Globus pallidus (tissue), 1 donor: ENCODE data around the gene U2AF2.

Source experiments
- DNase-seq: peaks from one replicate; pipeline ENCODE4 v3.0.0-alpha.2; 2015; ENCODE audit warnings: low spot score

U2AF2 gene

DNA sequence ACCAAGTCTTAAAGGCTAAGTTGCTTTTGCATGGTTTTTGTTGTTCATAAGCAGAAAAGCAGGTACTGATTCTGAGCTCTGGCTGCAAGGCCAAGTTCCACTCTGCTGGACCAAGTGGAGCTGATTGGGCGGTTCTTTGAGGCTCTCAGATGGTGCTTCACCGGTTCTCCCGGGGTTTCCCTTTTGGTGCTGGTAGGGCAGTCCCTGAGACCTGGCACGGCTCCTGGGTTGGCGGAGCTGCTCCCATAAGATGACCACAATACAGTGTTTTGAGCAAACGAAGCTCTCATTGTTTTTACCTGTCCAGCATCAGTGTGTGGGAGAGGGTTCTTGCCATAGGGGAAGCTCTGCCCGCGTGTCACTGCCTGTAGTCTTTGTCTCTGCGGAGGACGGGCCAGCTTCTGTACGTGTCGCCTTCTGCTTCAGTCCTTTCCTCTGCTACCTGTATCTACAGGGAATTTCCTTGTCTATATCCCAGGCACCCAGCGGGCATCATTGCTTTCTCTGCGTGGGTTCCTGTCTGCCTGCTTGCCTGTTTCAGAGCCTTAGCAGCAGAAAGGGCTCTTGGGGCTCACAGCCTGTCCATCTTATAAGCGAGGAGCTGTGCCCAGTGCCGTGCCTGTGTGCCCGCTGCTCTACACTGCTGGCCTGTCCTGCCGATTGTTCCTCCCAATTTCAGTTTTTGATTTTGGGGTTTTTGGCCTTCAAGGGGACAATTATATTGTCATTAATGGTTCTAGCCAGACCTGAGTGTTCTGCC is 2.3 kb downstream of the U2AF2 start:
- DNase-seq, result no peak

DNA sequence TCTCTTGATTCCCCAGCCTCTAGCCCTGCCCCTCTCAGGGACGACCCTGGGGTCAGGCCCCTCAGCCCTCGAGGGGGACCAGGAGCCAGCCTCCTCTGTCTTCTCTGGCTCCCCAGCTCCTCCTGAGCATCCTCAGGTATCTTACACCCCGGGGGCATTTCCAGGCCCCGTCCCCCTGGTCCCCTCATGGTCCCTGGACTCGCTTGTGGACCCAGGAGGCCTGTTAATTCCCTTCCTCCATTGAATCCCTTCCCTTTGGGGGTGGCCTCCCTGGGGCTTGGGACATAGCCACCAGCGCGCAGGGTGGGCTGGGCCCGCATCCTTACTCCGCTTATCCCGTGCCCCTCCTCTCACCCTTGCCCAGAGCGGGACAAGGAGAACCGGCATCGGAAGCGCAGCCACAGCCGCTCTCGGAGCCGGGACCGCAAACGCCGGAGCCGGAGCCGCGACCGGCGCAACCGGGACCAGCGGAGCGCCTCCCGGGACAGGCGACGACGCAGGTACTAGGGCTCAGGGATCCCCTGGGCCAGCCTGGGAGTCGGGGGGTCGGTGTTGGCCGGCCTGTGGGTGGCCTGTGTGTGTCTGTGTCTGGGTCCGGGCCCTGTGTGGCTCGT is 4.1 kb downstream of the U2AF2 start:
- DNase-seq, result no peak

DNA sequence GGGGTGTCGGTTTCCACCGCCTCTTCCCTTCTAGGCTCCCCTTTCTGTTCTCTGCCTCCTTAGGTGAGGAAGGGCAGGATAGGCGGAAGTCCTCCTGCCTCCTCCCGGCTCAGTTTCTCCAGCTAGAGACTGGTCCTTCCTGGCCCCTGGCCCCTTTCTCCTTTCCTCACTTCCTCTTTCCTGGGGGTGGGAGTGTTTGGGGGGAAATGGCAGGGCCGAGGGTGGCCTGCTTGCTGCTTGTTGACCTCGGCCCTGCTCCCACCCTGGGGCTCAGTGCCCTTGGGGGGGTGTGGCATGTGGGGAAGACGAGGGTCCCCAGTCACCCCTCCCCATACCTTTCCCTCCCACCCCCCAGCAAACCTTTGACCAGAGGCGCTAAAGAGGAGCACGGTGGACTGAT is 5.0 kb downstream of the U2AF2 start:
- DNase-seq, result no peak

DNA sequence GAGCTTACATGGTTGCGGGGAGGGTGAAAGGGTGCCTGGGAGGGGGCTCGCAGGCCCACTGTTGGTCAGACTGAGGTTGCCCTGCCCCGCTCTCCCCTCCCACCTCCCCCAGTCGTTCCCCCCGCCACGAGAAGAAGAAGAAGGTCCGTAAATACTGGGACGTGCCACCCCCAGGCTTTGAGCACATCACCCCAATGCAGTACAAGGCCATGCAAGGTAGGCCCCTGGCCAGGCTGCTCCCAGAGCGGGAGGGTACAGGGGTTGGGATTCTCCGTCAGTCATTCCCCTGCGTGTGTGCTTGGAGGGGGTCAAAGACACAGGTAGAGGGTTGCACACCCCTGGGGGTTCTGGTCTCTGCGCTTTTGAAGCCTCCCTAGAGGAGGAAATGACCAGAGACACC is 5.6 kb downstream of the U2AF2 start:
- DNase-seq, result no peak

DNA sequence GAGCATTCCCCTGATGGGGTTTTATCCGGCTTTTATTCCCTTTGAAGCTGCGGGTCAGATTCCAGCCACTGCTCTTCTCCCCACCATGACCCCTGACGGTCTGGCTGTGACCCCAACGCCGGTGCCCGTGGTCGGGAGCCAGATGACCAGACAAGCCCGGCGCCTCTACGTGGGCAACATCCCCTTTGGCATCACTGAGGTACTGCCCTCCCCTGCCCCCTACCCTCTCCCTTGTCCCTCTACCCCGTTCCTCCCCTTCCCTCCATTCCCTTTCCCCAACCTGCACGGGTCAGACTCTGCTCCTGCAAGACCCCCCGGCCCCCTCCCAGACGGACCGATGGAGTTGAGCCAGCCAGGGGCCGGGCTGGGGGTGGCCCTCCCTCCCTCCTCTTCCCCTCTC is 6.2 kb downstream of the U2AF2 start:
- no peak for DNase-seq

DNA sequence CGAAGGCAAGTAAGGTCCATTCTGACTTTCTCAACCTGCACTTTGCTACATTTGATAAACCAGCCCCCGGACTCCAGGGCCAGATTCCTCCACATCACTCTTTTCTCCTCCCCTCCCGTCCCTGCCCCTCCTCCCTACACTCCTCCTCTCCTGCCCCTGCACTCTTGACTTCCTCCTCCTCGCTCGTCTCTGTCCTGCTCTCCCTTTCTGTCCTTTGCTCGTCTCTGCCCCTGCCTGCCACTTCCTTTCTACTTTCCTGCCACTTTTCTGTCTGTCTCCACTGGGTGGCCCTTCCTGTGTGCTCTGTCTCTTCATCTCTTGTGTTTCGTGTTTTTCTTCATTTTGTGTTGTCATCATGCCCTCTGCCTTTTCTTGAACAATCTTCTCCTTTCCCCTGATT is 7.0 kb downstream of the U2AF2 start:
- no peak for DNase-seq

DNA sequence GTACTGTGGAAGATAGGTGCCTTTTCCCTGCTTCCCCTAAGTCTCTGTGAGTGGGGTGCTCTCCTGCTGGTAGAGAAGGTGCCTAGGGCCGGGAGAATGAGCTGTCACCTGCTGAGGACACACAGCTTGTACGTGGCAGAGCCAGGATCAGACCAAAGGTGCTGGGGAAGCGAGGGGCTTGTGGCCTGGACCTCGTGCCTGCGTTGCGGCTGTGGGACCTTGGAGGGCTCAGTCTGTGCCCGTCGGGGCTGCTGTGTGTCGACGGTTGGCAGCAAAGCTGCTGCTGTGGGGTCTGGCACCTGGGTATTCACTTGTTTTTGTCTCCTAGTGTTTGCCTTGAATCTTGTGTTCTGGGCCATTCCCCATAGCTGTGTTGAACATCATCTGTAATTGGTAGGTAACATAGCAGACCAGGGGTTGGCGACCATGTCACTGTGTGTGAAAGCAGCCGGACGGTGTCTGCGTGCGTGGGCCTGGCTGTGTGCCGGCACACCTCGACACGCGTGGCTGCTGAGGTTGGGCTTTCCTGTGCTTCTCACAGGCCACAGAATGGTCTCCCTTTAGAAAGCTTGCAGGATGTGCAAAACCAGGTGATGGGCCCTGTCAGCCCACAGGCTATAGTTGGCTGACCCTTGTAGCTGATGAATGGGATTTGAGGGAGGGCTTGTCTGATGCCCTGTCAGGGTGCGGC is 9.2 kb downstream of the U2AF2 start:
- DNase-seq, result no peak

DNA sequence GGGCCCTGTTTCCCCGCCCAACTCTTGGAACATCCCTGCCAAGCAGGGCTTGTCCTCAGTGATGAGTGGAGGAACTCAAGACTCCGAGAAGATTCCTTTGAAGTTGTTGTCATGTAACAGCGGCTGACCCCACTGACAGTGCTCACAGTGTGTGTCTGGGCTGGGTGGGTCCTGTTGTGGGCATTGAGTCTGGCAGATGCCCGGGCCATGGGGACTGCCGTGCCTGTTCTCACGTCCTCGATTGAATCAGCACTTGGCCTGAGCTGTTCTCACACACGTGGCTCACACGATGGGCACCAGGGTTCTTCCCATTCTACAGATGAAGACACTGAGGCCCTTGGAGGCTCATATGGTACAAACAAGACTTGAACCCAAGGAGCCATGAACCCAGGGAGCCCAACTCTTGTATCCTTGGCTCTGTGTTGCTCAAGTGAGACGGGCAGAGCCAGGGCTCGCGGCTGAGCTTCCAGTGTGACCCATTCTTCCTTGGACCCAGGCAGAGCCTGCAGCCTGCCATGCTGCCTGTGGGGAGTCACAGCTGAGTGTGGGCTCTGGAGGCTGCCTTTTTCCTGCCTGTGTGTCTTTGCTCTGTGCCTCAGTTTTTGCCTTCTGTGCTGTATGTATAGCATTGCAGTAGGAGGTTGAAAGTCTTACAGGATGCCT is 11.6 kb downstream of the U2AF2 start:
- no peak for DNase-seq

DNA sequence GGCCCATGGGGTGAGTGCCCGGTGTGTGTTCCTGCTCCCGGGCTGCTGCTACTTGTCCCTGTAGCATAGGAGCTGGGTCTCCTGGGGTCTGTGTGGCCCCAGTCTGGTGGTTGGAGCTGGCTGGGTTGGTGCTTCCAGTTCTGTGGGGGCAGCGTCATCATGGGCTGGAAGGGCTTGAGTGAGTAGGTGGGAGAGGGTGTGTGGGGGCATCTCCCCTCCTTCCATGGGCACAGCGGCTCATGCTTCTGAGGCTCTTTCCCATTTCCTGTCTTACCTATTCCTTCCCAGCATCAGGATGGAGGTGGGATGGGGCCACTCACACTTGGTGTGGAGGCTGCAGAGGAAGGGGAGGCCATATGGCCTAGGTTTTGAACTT is 12.2 kb downstream of the U2AF2 start:
- no peak for DNase-seq

DNA sequence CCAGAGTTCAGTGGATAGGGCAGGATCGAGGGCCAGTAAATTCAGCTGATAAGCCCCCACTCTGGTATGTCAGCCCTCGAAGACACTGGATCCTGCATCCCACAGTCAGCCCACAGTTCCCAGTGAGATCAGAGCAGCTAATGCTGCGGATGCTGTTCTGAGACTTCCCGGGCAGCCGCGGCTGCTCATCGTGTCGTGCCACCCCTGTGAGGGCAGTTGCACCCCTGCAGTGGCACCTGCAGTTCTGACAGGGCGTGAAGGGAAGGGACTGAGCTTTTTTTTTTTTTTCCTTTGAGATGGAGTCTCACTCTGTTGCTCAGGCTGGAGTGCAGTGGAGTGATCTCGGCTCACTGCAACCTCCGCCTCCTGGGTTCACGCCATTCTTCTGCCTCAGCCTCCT is 12.7 kb downstream of the U2AF2 start:
- DNase-seq, result no peak

DNA sequence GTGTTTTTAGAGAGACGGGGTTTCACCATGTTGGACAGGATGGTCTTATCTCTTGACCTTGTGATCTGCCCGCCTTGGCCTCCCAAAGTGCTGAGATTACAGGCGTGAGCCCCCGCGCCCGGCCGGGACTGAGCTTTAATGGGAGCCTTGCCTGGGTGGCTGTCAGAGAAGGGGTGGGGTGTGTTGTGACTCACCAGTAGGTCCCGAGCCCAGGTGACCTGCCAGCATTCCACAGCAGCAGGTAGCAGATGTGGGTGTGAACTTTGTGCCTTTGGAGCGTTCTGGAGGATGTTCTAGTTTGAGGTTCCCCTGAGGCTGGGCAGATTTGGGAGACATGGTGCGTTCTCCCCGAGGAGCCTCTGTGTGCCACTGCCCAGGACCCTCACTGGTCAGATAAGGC is 13.1 kb downstream of the U2AF2 start:
- no peak for DNase-seq

DNA sequence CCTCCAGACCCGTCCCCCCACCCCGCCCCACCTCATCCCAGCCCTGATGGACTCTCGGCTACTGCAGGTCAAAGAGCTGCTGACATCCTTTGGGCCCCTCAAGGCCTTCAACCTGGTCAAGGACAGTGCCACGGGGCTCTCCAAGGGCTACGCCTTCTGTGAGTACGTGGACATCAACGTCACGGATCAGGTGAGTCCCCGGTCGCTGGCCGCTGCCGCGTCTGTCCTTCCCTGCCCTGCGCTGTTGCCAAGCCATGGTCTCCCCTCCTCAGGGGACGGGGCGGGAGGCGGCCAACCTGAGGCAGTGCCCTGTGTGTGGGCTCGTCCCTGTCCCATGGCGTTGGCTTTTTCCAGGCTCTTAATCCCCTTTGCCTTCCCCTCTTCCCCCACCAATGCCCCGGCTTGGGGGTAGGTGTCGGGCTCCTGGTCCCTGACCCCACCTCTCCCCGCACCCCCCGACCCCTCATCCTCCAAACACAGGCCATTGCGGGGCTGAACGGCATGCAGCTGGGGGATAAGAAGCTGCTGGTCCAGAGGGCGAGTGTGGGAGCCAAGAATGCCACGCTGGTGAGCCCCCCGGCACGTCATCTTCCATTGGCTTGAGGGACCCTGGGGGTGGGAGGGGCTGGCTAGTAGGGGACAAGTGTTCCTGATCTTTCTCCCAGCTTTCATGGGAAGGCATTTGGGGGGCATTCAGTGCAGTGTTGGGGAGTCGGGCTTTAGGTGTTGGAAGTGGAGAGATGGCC is 13.9 kb downstream of the U2AF2 start:
- DNase-seq, result no peak

DNA sequence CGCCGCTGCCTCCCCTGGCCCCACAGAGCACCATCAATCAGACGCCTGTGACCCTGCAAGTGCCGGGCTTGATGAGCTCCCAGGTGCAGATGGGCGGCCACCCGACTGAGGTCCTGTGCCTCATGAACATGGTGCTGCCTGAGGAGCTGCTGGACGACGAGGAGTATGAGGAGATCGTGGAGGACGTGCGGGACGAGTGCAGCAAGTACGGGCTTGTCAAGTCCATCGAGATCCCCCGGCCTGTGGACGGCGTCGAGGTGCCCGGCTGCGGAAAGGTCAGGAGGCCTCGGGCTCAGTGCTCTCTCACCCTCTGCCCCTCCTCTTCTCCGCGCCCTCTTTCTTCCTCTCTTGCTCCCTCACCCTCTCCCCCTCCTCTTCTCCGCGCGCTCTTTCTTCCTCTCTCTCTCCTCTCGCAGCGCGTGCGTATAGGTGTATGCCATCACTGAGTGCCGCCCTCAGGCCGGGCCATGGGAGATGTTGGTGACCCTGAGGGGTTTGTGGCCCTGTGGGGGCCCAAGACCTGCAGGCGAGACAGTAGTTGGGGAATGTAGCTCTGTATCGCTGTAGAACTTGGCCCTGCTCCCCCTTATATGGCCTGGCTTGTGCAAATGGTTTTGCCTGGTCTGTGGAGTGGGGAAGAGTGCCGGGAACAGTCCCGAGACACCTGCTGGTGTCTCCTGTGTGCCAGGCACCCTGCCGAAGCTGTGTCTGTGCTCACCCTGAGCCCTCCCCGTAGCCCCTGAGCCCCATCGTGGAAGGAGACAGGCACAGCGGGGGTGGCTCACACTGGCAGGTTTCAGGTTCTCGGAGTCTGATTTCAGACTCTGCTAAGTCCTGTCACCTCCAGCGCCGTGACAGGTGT is 14.8 kb downstream of the U2AF2 start:
- no peak for DNase-seq

DNA sequence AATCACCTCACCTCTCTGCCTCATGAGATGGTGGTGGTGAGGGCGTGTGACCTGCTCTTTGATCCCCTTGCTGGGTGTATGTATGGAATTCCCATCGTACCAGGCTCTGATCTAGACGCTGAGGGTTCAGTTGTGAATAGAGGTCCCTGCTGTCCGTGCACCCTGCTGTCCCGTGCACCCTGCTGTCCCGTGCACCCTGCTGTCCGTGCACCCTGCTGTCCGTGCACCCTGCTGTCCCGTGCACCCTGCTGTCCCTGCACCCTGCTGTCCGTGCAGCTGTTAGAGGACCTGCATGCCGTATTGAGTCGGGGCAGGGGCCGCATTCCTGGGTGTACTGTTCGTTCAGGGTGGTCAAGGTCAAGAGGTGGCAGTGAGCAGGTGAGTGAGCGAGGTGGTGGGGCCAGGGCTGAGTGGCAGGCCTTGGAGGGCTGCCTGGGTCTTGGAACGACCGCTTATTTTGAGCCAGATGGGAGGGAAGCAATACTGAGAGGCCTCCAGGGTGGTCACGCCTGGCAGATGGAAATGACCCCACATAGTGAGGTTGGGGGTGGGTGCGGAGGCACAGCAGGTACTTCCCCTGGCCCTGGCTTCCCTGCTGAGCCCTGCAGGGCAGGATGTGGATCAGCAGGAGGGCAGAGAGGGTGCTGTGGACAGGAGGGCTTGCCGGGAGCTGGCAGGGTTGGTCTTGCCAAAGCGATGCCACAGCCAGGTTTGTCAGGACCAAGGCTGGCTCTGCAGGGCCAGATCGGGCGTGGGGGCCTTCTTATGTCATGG is 15.6 kb downstream of the U2AF2 start:
- no peak for DNase-seq

DNA sequence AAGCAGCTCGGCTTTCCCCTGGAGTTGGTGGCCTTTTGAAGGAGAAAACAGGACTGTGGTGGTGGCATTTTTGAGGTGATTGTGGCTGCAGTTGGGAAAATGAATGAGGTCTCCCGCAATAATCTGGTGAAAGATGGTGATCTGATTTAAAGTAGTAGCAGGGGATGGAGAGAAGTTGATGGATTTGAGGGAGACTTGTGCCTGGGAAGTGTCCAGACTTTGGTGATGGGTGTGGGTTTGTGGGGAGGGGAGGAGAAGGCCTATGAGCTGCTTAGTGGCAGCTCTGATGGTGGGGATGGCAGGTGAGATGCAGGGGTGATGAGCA is 16.2 kb downstream of the U2AF2 start:
- no peak for DNase-seq

DNA sequence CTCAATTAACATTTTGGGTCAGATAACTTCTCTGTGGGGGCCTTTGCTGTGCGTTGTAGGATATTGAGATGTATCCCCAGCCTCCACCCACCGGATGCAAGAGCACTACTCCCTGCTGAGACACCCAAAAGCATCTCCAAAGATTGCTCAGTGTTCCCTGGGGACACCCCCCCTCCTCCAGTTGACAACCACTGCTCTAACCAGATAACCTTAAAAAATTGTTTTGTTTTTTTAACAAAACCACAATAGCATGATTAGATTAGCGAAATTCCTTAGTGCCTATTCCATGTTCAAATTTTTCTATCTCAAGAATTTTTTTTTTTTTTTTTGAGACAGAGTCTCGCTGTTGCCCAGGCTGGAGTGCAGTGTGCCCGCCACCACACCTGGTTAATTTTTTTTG is 17.6 kb downstream of the U2AF2 start:
- no peak for DNase-seq

DNA sequence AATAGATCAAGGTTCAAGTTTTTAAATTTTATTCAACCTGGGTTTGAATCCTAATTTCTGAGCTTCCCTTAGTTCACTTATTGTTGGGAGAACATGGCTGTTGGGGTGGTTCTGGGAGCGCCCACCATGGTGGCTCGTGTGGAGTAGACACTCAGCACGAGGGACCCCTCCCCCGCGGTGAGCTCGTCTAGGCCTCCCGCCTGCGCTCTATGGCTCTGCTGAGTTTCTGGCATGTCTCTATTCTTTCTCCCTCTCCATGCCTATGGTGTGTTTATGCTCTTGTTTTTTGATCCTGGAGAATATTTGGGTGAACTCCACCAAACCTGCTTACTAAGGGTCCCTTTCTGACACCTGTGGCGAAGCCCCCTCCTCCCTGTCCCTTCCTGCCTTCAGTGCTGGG is 18.6 kb downstream of the U2AF2 start:
- DNase-seq, result no peak

DNA sequence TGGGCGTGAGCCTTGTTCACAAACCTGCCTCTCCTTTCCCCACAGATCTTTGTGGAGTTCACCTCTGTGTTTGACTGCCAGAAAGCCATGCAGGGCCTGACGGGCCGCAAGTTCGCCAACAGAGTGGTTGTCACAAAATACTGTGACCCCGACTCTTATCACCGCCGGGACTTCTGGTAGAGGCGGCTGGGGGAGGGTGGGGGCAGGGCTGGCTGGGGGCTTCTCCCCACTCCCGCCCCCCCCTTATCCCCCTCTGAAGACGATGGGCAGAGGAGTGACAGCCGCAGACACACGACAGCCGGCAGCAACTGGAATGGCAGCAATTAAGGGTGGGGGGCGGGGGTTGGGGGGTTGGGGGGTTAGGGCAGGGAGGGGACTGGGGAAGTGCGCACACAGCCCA is 19.1 kb downstream of the U2AF2 start:
- no peak for DNase-seq

DNA sequence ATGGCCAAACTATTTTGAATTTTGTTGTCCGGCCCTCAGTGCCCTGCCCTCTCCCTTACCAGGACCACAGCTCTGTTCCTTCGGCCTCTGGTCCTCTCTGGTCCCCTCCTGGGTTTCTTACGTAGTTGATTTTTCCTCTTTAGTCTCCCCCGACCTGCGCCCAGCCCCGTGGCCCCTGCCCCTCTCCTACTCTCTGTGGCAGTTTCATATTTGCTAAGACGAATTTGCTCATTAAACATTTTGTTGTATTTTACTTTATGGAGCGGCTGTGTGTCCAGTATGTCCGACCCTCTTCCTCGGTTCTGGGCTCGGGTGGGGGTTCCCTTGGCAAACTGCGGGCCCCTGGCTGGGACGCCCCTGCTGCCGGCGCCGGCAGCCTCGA is 19.6 kb downstream of the U2AF2 start:
- no peak for DNase-seq

DNA sequence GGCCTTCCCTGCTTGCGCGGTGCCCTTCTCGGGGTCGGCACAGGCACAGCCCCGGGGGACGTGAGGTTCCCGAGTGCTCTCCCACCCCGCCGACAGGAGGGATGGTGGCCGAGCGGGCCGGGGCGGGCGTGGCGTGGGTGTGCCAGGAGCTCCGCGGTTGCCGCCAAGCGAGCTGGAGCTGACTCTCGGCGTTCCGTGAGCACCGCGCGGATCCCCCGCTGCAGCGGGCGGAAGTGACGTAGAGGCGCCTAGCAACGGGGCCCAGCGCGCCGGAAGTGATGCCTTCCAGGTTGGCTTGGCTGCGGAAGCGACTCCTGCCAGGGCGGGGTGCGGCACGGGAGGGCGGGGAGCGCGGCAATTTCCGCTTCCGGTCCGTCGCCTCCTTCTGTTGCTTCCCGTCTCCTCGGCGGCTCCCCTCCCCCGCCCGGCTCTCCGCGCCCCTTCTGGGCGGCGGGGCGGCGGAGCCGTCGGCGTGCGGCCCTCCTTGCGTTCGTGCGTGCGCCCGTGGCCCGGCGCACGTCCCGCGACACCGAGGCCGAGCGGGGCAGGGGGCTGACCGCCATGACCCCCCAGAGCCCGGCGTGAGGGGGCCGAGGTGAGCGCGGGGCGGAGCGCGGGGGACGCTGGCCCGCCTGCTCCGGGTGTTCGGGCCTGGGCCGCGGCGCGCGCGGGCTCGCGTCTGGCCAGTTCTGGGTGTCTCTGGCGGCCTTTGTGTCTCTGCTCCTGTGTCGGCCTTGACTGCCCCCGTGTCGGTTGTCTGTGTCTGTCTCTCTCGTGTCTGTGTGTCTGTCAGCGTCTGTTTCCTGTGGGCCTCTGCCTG is 20.2 kb downstream of the U2AF2 start, which contains the start of gene EPN1:
Gene EPN1, plus strand, starts transcription at position 386 of the 820 bp plus-strand sequence. CDS start 3,402 bp downstream, outside the sequence.
- DNase-seq, result peak; percentile 92
